ENCODE measurements around the gene TGFB1I1. TPM values are rescaled to one million over a fixed set of nuclear protein-coding genes. Genes with fewer than 3 reads are reported as not detected.

The TGFB1I1 gene
- polyA plus RNA-seq, 2 of the 4 experiments (the other 2 are of a cell fraction): 8.3 to 75.1 TPM

GRCh38 chr16:31498493-31498892 lies 26.5 kb downstream of the TGFB1I1 start:
- Histone ChIP-seq H3K4me3 (no peak overlapping the region), H3K9me3 (no peaks in the 10 kb centered on the region), H3K4me2 (no peak overlapping the region), H3K27ac (no peak overlapping the region), H3K4me1 (no peaks in the 10 kb centered on the region)
- FAIRE-seq: no peak
- POLR2A ChIA-PET: interaction anchor here (0.9 kb wide), 1 partner anchor 9 kb away, joined by 3 read pairs; the partner anchor contains the start of gene RUSF1
- DNase-seq (ENCODE audit: low read depth in 1 of 2, low spot score in 1 of 2): no peak
- WGBS (ENCODE audit: missing lambda C conversion rate): 84% methylated on average over 8 of the region's 8 CpGs
- TF ChIP-seq HOXB13 (CRISPR knock-in tag; IDR thresholded peaks at IDR 0.05; ENCODE audit: low read depth): no peak
- TF ChIP-seq HOXA7 (CRISPR knock-in tag; IDR thresholded peaks at IDR 0.05): no peak
- TF ChIP-seq E2F6 (IDR thresholded peaks at IDR 0.05; ENCODE audit: borderline replicate concordance, low read depth): no peak
- no peak for TF ChIP-seq PBX3 (IDR thresholded peaks at IDR 0.05)
- TF ChIP-seq RFX5 (IDR thresholded peaks at IDR 0.05): no peak
- no peak for TF ChIP-seq MAX (IDR thresholded peaks at IDR 0.05)
- TF ChIP-seq GATA3 (IDR thresholded peaks at IDR 0.05; ENCODE audit: borderline replicate concordance): no peak
- no peak for TF ChIP-seq REST (IDR thresholded peaks at IDR 0.05)
- no peak for TF ChIP-seq JUNB (IDR thresholded peaks at IDR 0.05)
- no peak for TF ChIP-seq NFE2L2 (conservative IDR thresholded peaks at IDR 0.05; ENCODE audit: low read length)
- no peak for TF ChIP-seq PHF8 (IDR thresholded peaks at IDR 0.05; ENCODE audit: borderline replicate concordance, low read depth)
- no peak for TF ChIP-seq NPAS2 (CRISPR knock-in tag; IDR thresholded peaks at IDR 0.05; ENCODE audit: borderline replicate concordance)
- TF ChIP-seq KDM5A (IDR thresholded peaks at IDR 0.05): no peak
- no peak for TF ChIP-seq MAZ (IDR thresholded peaks at IDR 0.05; ENCODE audit: borderline replicate concordance, low read depth, low read length)
- no peak for TF ChIP-seq TFCP2L1 (CRISPR knock-in tag; IDR thresholded peaks at IDR 0.05)
- TF ChIP-seq ZNF302 (CRISPR knock-in tag; IDR thresholded peaks at IDR 0.05): no peak
- no peak for TF ChIP-seq RAD21 (conservative IDR thresholded peaks at IDR 0.05 in 1 of 2, IDR thresholded peaks at IDR 0.05 in 1 of 2)
- CTCF ChIA-PET: interaction anchor here (1.2 to 1.4 kb wide), 2 partner anchors 11 to 370 kb away, joined by 4 read pairs; no protein-coding TSS in a partner anchor
- ATAC-seq: no peak

- H3K4me2 ChIP-seq: no peak overlapping the region
- WGBS (ENCODE audit: missing lambda C conversion rate): 89% methylated on average over 5 of the region's 8 CpGs
- no peak overlapping the region for H3K4me3 ChIP-seq
- CTCF ChIA-PET: interaction anchor here (1.3 kb wide), 1 partner anchor 369 kb away, joined by 3 read pairs; no protein-coding TSS in a partner anchor
- ATAC-seq (no peak), DNase-seq (ENCODE audit: low read depth in 1 of 2, low spot score in 1 of 2) (no peak), FAIRE-seq (no peak)
- POLR2A ChIA-PET: interaction anchor here (0.8 to 1.0 kb wide), 2 partner anchors 8 to 10 kb away, joined by 3 read pairs; partner anchors contain the start of gene RUSF1
- H3K9me3 ChIP-seq: no peaks in the 10 kb centered on the region
- H3K4me1 ChIP-seq: no peaks in the 10 kb centered on the region
- no peak overlapping the region for H3K27ac ChIP-seq
- TF ChIP-seq PHF8 (IDR thresholded peaks at IDR 0.05; ENCODE audit: borderline replicate concordance, low read depth) (no peak), EHMT2 (IDR thresholded peaks at IDR 0.05; ENCODE audit: low read depth) (no peak), EHF (CRISPR knock-in tag; IDR thresholded peaks at IDR 0.05) (no peak), MYC (IDR thresholded peaks at IDR 0.05; ENCODE audit: borderline replicate concordance, low read length) (no peak), USF2 (IDR thresholded peaks at IDR 0.05) (no peak), CTCF (IDR thresholded peaks at IDR 0.05) (no peak), HES2 (IDR thresholded peaks at IDR 0.05) (no peak), CBX2 (IDR thresholded peaks at IDR 0.05; ENCODE audit: borderline replicate concordance, low read depth) (no peak), ELK1 (IDR thresholded peaks at IDR 0.05; ENCODE audit: low read depth, low read length) (no peak), POLR2A (IDR thresholded peaks at IDR 0.05; ENCODE audit: low read length) (no peak), MAFK (IDR thresholded peaks at IDR 0.05; ENCODE audit: partially characterized antibody) (no peak)
These were observed 28.0 kb downstream of the TGFB1I1 start for GRCh38 chr16:31499928-31500327.

Data from A549 (cell line).